ENCODE data around the gene ACSL6.

Gene ACSL6

DNA sequence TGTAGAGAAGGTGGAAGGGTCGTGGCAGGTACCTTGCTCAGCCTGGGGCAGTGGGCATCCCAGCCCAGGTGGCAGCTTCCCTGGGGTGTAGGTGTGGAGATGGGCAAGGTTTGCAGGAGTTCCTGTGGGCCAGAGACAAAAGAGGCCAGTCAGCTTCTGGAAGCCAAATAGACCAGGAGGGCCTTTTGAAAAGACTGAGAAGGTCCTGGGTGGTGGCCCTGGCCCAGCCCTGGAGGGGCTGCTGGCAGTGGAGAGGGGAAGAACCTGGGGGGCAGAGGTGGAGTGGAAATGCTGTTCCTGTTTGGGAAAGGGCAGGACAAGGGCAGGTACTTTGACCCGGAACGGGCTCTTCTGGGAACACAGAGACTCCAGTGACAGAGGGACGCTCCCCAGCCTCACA lies 42.0 kb upstream of the ACSL6 start:
- DNase-seq (ENCODE audit: low read depth), result no peak
- H3K4me3 ChIP-seq (ENCODE audit: low read depth, low read length), result no peak overlapping the region

DNA sequence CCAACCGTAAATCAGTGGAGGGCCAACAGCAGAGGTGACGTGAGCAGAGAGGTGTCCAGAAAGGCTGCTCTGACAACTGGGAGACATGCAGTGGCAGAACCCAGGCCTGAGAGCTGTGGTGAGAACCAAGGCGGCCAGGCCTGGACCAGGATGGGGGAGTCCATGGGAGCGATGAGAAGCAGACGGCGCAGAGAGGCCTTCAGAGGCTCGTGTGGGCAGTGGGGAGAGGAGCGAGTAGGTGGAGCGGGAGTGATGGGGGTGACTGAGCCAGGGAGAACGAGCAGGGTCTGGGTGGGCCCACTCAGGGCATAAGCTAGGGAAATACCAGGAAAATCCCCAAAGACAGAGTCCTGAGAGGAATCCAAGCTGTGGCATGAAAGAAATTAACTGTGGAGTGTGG lies 41.1 kb upstream of the ACSL6 start:
- TF ChIP-seq, protein P1, sequence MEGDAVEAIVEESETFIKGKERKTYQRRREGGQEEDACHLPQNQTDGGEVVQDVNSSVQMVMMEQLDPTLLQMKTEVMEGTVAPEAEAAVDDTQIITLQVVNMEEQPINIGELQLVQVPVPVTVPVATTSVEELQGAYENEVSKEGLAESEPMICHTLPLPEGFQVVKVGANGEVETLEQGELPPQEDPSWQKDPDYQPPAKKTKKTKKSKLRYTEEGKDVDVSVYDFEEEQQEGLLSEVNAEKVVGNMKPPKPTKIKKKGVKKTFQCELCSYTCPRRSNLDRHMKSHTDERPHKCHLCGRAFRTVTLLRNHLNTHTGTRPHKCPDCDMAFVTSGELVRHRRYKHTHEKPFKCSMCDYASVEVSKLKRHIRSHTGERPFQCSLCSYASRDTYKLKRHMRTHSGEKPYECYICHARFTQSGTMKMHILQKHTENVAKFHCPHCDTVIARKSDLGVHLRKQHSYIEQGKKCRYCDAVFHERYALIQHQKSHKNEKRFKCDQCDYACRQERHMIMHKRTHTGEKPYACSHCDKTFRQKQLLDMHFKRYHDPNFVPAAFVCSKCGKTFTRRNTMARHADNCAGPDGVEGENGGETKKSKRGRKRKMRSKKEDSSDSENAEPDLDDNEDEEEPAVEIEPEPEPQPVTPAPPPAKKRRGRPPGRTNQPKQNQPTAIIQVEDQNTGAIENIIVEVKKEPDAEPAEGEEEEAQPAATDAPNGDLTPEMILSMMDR (conservative IDR thresholded peaks at IDR 0.05; ENCODE audit: low read depth, low read length), result no peak
- DNase-seq (ENCODE audit: low read depth), result no peak
- H3K4me3 ChIP-seq (ENCODE audit: low read depth, low read length), result no peak overlapping the region

More for the DNA sequence above, 42.0 kb upstream of the ACSL6 start:
- TF ChIP-seq, protein P1 (conservative IDR thresholded peaks at IDR 0.05; ENCODE audit: low read depth, low read length), result no peak

DNA sequence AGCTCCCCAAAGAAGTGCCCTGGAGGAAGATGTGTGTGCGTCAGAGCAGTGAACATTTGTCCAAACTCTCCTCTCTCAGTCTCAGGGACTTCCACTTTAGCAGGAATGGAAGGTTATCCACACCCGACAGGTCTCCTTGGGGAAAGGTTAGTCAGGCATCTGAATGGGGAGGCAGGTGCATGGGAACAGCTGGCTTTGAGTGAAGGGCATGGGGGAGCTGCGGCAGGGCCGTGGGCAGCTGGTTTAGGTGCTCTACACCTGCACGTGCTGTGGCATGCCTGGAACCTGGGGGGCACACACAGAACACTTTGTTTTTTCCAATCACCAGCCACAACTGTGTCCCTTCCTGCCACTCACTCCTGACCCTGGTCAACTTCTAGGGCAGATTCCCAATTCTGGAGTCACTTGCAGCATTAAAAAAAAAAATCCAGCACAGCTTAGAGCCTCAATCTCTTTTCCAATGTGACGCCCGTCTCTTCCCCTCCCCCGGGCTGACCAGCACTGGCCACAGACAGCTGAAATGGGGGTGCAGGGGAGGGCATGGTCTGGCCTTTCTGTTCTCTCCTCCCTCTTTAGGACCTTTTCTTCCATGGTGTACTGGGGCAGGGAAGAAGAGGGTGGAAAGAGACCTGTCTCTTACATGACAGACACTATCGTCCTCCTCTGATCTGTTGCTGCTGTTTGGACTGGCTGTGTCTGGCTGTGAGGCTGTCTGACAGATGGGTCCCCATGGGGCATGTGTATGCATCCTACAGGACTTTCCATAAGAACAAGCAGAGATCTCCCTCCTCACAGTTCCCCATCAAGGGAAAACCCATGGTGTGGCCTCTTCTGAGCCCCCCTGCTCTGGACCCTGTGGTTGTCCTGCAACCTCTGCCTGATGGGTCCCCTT lies 39.4 kb upstream of the ACSL6 start:
- H3K4me3 ChIP-seq (ENCODE audit: low read depth, low read length), result no peak overlapping the region
- DNase-seq (ENCODE audit: low read depth), result no peak
- TF ChIP-seq, protein P1 (conservative IDR thresholded peaks at IDR 0.05; ENCODE audit: low read depth, low read length), result no peak

DNA sequence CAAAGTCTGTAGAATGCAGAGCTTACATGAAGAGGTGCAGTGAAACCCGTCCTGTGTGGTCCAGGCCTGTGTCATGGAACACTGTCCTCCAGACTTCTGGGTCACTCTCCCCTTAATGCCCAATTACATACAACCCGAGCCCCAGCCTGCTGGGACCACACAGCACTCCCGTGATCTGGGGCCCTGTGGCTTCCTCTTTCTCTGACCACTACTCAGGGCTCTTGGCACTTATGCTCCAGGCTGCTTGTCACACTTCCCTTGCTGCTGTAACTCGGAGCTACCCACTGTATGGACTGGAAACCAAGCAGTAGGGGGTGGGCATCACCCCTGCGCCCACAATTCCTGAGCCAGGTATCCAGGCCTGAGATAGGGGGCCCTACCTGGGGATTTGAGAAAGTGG lies 38.7 kb upstream of the ACSL6 start:
- TF ChIP-seq, protein P1 (conservative IDR thresholded peaks at IDR 0.05; ENCODE audit: low read depth, low read length), result no peak
- DNase-seq (ENCODE audit: low read depth), result no peak
- H3K4me3 ChIP-seq (ENCODE audit: low read depth, low read length), result no peak overlapping the region

DNA sequence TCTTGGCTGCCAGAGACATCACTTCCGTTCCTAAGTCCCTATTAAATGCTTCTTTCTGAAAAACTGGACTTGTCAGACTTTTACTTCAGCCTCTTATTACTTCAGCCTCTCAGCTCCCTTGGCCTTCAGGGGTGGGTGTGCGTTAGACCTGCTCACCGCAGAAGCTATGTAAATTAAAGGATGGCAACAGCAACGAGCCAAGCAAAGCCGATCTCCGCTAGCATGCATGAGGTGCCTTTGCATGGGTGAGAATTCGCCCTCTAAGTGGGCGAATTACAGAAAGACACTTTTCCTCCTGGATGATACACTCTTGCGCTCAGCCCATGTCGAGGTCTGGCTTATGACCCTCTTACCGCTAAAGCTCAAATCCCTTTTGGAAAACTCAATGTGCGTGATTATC lies 38.1 kb upstream of the ACSL6 start:
- TF ChIP-seq, protein P1 (conservative IDR thresholded peaks at IDR 0.05; ENCODE audit: low read depth, low read length), result no peak
- DNase-seq (ENCODE audit: low read depth), result no peak
- no peak overlapping the region for H3K4me3 ChIP-seq (ENCODE audit: low read depth, low read length)

DNA sequence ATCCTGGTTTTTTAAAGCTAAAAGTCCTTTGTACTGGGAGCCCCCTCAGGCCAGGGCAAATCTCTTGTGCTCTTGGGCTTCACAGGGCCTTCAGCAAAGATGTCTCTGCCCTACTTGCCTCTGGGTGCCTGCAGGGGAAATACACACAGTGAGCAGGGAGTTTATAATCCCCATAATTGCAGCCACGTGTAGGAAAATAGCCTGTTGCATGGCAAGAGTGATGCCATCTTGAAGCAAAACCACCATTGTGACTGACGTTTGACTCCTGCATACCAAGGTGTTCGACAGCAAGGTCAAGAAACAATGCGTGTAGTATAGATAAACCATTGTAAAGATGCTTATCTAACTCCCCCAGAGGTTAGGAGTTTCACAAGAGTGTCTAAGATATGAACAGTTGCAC lies 37.6 kb upstream of the ACSL6 start:
- no peak overlapping the region for H3K4me3 ChIP-seq (ENCODE audit: low read depth, low read length)
- no peak for DNase-seq (ENCODE audit: low read depth)
- TF ChIP-seq, protein P1 (conservative IDR thresholded peaks at IDR 0.05; ENCODE audit: low read depth, low read length), result no peak

DNA sequence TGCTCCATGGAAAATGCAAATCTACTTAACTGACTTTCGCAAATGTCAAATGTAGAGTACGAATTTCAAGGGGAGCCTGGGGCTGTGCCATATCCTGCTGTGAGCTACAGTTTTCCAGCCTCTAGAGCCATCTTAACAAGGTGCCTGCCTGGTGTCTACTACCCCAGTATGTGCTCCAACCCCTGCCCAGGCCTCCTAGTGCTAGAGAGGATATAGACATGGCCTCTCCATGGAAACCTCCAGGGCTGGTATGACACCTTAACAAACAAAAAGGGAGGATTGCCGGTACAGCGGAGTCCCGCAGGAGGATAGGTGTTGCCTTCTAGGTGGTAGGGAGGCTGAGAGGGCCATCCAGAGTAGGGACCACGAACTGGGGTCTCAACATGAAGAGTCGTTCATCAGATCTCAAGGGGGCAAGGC lies 35.4 kb upstream of the ACSL6 start:
- H3K4me3 ChIP-seq (ENCODE audit: low read depth, low read length), result no peak overlapping the region
- TF ChIP-seq, protein P1 (conservative IDR thresholded peaks at IDR 0.05; ENCODE audit: low read depth, low read length), result no peak
- no peak for DNase-seq (ENCODE audit: low read depth)

All from choroid plexus epithelial cell (primary cell).